ENCODE data around the gene PCDH10.
A peak's percentile ranks its signal among the peaks of the same experiment; 100 is the strongest.

The PCDH10 gene

DNA sequence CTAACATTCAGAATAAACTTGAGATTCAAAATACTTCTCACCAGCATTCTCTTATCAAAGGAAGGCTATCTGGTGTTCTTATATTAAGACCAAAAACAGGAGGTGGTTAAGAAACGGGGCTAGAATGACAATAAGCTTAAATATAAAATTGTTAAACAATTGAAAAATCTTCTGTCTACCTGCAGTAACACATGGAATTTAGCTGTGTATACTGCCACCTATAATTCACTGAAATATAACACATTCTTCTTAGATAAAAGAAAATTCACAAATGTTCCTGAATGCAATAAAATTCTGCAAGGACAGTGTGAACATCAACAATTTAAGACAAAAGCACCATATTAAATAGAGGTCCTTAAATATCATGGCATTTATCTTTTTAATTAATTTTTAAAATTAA lies 11.5 kb upstream of the PCDH10 start:
- Histone ChIP-seq H3K4me1 (ENCODE audit: insufficient read depth, low read length) (peaks cover 1% of the 10 kb centered on the region), H3K27me3 (ENCODE audit: insufficient read depth, low read length) (no peaks in the 10 kb centered on the region), H3K4me3 (ENCODE audit: low read length) (no peak overlapping the region), H3K27ac (ENCODE audit: low read length) (no peak overlapping the region), H3K9me3 (ENCODE audit: insufficient read depth, low read depth, low read length) (no peaks in the 10 kb centered on the region), H3K9ac (ENCODE audit: low read depth, low read length) (no peak overlapping the region), H3K36me3 (ENCODE audit: insufficient read depth, low read depth, low read length) (no peaks in the 10 kb centered on the region)

DNA sequence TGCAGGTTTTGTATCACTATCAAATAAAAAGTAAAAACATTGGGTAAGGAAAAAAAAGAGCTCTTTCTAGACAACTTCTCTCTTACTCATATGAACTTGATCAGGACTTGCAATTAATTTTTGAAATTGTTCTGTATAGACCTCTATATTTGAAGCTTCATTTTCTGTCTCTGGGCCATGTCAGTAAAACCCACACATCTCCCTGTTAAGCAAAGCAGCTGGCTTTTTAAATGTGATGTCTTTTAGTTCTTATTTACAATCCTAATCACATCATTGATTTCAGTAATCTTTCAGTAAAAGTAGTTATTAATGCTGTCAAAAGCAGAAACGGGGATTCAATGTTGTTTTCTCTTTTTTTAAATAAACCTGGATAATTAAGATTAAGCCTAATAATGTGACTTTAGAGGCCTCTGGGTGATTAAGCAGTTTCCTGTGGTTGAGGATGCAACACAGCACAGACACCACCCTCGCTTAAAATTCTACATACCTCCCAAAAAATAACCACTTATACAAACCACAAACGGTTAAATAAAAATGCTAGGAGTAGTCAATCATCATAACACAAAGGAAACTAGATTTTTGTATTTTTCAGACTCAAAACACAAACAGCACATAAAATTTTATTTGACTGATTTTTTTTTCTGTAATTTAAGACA lies 5.2 kb upstream of the PCDH10 start:
- Histone ChIP-seq H3K9me3 (ENCODE audit: insufficient read depth, low read depth, low read length) (no peaks in the 10 kb centered on the region), H3K9ac (ENCODE audit: low read depth, low read length) (no peak overlapping the region), H3K4me1 (ENCODE audit: insufficient read depth, low read length) (peaks cover 14% of the 10 kb centered on the region; the same call in 1 of the 2 replicates), H3K27ac (ENCODE audit: low read length) (no peak overlapping the region), H3K27me3 (ENCODE audit: insufficient read depth, low read length) (peaks cover 40% of the 10 kb centered on the region), H3K4me3 (ENCODE audit: low read length) (no peak overlapping the region), H3K36me3 (ENCODE audit: insufficient read depth, low read depth, low read length) (no peaks in the 10 kb centered on the region)

DNA sequence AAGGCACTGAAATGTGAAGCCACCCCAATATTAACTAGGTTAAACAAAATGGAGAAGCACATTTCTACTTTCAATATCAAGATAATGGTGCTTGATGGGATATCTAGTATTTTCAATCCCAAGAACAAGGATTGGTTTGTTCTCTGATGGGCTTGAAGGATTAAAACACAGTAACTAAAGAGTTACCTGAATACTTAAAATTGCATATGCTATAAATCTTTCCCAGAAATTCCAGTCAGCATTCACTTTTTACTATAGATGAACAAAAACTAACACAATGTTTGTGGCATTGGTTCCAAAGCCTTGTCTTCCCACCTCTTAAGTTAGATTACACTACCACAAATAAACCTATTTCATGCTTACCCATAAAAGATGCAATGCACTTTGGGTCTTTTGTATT lies 3.9 kb upstream of the PCDH10 start:
- H3K9me3 ChIP-seq (ENCODE audit: insufficient read depth, low read depth, low read length), result no peaks in the 10 kb centered on the region; the same call in 1 of the 2 replicates
- H3K36me3 ChIP-seq (ENCODE audit: insufficient read depth, low read depth, low read length), result no peaks in the 10 kb centered on the region
- peaks cover 53% of the 10 kb centered on the region for H3K27me3 ChIP-seq (ENCODE audit: insufficient read depth, low read length)
- H3K9ac ChIP-seq (ENCODE audit: low read depth, low read length), result no peak overlapping the region
- H3K4me1 ChIP-seq (ENCODE audit: insufficient read depth, low read length), result peaks cover 23% of the 10 kb centered on the region; the same call in 1 of the 2 replicates
- no peak overlapping the region for H3K4me3 ChIP-seq (ENCODE audit: low read length)
- H3K27ac ChIP-seq (ENCODE audit: low read length), result no peak overlapping the region

DNA sequence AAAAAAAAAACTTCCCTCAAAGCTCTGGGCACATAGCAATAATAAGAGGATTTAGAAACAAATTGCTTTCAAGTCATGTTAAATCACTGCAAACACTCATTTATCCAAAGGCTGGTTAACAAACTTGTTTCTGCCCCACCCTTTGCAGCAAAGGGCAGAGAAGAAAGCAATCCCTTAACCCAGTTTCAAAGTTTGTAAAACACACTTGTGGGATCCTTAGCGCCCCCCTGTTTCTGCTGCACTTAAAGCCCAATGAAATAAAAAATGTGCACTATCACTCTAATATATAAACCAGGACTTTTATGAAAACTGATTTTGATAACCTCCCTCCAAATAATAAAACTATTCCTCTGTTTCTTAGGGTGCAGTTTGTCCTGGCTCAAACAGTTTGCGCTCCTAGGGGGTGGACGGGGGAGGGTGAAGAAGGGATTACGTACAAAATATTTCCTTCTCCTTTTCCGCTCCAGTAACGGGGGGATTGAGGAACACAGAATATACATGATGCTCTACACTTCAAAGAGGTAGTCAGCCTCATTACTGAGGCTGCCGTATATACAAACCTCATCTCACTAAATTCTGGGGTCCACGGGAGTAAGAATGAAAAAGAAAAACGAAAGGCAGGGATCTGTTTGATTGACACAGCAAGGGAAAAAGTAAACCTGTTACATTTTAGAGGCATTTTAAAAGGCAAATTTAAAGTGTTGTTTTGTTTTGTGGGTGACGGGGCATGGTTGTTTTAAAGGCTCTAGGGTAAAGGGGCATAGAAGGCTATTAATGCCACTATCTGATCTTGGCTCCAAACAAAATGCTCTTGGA lies 3.1 kb upstream of the PCDH10 start:
- H3K9me3 ChIP-seq (ENCODE audit: insufficient read depth, low read depth, low read length), result no peaks in the 10 kb centered on the region; the same call in 1 of the 2 replicates
- H3K36me3 ChIP-seq (ENCODE audit: insufficient read depth, low read depth, low read length), result no peaks in the 10 kb centered on the region
- H3K27ac ChIP-seq (ENCODE audit: low read length), result no peak overlapping the region
- H3K9ac ChIP-seq (ENCODE audit: low read depth, low read length), result peak overlapping the region; percentile 63; the same call in 1 of the 2 replicates
- peaks cover 60% of the 10 kb centered on the region for H3K27me3 ChIP-seq (ENCODE audit: insufficient read depth, low read length)
- peaks cover 23% of the 10 kb centered on the region; the same call in 1 of the 2 replicates for H3K4me1 ChIP-seq (ENCODE audit: insufficient read depth, low read length)
- peak overlapping the region; percentile 80 for H3K4me3 ChIP-seq (ENCODE audit: low read length)

DNA sequence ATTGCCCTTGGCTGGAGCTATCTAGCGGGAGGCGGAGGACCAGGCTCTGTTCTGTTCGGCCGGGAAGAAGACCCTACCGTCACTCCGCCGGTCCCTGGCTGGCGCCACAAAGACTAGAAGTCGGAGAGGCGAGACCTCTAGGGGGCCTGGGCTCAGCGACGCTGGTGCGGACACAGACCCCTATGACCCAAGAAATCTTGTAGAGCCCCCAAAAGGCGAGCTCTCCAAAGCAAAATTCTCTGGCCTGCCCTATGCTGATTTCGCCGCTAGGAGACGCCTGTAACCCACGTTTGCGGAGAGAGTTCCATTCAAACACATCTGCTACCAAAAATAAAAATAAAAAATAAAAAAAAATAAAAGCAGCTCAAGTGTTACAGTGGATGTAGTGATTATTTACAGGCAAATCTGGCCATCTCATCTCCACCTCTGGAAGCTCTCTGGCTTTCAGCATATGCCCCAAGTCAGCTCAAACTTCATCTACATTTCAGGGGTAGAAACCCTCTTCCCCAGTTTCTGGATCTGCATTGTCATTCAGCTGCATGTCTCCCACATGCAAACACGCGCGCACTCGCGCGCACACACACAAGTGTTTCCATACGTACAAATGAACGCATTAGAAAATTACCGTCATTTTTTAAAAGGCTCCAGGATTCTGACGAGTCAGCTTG lies 2.4 kb upstream of the PCDH10 start:
- H3K36me3 ChIP-seq (ENCODE audit: insufficient read depth, low read depth, low read length), result no peaks in the 10 kb centered on the region
- no peak overlapping the region for H3K27ac ChIP-seq (ENCODE audit: low read length)
- peaks cover 68% of the 10 kb centered on the region for H3K27me3 ChIP-seq (ENCODE audit: insufficient read depth, low read length)
- peaks cover 23% of the 10 kb centered on the region; the same call in 1 of the 2 replicates for H3K4me1 ChIP-seq (ENCODE audit: insufficient read depth, low read length)
- H3K4me3 ChIP-seq (ENCODE audit: low read length), result peak overlapping the region; percentile 80
- H3K9ac ChIP-seq (ENCODE audit: low read depth, low read length), result peak overlapping the region; percentile 63; the same call in 1 of the 2 replicates
- H3K9me3 ChIP-seq (ENCODE audit: insufficient read depth, low read depth, low read length), result no peaks in the 10 kb centered on the region; the same call in 1 of the 2 replicates

DNA sequence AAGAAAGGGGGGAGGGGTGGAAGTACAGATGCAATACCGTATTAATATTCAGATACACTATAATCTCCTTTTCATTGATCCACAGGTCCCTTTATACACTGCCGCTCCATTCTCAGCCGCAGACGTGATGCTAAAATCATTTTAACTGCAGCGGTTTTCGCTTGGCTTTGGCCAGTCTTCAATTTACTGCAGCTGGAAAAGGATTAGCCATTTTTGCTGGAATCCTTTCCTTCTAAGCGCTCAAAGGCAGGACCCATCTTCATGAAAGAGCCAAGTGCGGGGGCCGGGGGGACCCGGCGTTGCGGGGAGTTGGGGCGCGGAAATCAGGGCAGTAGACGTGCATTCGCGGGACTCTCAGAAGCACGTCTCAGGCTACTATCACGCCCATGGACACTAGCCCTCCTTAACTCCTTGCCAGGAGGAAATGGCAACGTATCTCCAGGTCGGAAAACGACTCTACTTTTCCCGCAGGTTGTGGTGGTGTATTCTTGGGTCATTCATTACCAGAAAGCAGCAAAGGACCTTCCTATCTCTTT lies 1.7 kb upstream of the PCDH10 start:
- no peaks in the 10 kb centered on the region; the same call in 1 of the 2 replicates for H3K9me3 ChIP-seq (ENCODE audit: insufficient read depth, low read depth, low read length)
- H3K4me1 ChIP-seq (ENCODE audit: insufficient read depth, low read length), result peaks cover 23% of the 10 kb centered on the region; the same call in 1 of the 2 replicates
- H3K9ac ChIP-seq (ENCODE audit: low read depth, low read length), result peak overlapping the region; percentile 52; the same call in 1 of the 2 replicates
- no peaks in the 10 kb centered on the region for H3K36me3 ChIP-seq (ENCODE audit: insufficient read depth, low read depth, low read length)
- H3K27ac ChIP-seq (ENCODE audit: low read length), result no peak overlapping the region
- peak overlapping the region; percentile 80 for H3K4me3 ChIP-seq (ENCODE audit: low read length)
- H3K27me3 ChIP-seq (ENCODE audit: insufficient read depth, low read length), result peaks cover 74% of the 10 kb centered on the region

DNA sequence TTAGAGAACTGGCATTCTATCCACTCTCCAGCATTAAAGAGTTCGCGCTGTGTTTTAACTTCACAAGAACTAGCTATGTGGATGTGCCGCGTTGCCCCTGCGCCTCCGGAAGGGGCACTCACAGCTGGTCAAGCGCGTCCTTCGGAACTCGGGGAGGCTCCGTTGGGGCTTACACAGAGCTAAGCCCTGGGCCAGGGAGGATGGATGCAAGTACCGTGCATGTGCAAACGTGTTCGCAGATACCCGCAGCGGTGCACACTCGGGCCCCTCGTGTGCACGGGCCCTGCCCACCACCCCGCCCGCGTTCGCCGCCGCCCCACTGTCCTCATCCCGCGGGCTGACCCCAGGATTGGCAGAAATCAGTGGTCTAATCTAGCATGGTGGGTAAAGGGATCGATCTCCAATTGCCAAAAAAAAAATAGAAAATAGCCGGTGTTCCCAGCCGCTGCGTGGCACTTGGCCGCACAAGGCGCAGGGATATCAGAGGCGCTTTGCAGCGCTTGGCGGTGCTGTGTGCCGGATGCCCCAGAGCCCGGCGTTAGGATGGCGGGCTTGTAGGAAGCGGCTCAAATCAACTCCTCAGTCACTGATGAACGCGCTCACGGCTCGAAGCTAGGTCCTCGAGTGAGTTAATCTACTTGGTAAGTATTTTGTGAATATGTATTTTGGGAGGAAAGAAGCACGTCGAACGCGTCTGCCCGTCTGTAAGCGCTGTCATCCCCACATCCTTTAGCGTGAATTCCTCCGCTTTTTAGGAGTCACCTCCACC lies 989 bp upstream of the PCDH10 start:
- no peaks in the 10 kb centered on the region for H3K36me3 ChIP-seq (ENCODE audit: insufficient read depth, low read depth, low read length)
- H3K27me3 ChIP-seq (ENCODE audit: insufficient read depth, low read length), result peaks cover 82% of the 10 kb centered on the region
- H3K9ac ChIP-seq (ENCODE audit: low read depth, low read length), result no peak overlapping the region
- no peaks in the 10 kb centered on the region; the same call in 1 of the 2 replicates for H3K9me3 ChIP-seq (ENCODE audit: insufficient read depth, low read depth, low read length)
- H3K4me3 ChIP-seq (ENCODE audit: low read length), result peak overlapping the region; percentile 80
- H3K4me1 ChIP-seq (ENCODE audit: insufficient read depth, low read length), result peaks cover 29% of the 10 kb centered on the region; the same call in 1 of the 2 replicates
- no peak overlapping the region for H3K27ac ChIP-seq (ENCODE audit: low read length)

DNA sequence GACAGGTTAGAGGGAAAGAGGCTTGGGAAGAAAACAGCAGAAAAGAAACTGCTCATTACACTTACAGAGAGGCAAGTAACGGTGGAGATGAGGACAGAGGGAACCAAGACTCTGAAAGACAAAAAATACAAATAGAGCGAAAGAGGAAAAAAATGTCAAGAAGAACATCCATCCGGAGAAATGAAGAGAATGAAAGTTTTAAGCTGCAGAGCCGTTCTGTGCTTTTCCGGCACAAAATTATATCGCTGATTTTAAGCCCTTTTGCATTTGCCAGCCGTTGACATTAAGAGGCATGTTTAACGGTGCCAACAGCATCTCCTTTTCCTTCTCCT lies 236 bp downstream of the PCDH10 start:
- no peaks in the 10 kb centered on the region for H3K36me3 ChIP-seq (ENCODE audit: insufficient read depth, low read depth, low read length)
- peaks cover 38% of the 10 kb centered on the region for H3K4me1 ChIP-seq (ENCODE audit: insufficient read depth, low read length)
- peaks cover 93% of the 10 kb centered on the region for H3K27me3 ChIP-seq (ENCODE audit: insufficient read depth, low read length)
- H3K9me3 ChIP-seq (ENCODE audit: insufficient read depth, low read depth, low read length), result no peaks in the 10 kb centered on the region; the same call in 1 of the 2 replicates
- no peak overlapping the region for H3K9ac ChIP-seq (ENCODE audit: low read depth, low read length)
- peak overlapping the region; percentile 80 for H3K4me3 ChIP-seq (ENCODE audit: low read length)
- H3K27ac ChIP-seq (ENCODE audit: low read length), result no peak overlapping the region

DNA sequence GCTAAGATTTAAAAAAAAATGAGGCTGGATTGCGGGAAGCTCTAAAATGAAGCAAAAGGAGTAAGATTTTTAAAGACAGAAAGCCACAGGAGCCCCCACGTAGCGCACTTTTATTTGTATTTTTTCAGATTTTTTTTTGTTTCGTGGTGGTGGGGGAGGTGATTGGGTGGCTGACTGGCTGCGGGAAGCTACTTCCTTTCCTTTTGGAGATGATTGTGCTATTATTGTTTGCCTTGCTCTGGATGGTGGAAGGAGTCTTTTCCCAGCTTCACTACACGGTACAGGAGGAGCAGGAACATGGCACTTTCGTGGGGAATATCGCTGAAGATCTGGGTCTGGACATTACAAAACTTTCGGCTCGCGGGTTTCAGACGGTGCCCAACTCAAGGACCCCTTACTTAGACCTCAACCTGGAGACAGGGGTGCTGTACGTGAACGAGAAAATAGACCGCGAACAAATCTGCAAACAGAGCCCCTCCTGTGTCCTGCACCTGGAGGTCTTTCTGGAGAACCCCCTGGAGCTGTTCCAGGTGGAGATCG lies 908 bp downstream of the PCDH10 start:
- H3K27me3 ChIP-seq (ENCODE audit: insufficient read depth, low read length), result peaks cover 92% of the 10 kb centered on the region
- peak overlapping the region; percentile 80 for H3K4me3 ChIP-seq (ENCODE audit: low read length)
- H3K27ac ChIP-seq (ENCODE audit: low read length), result no peak overlapping the region
- H3K36me3 ChIP-seq (ENCODE audit: insufficient read depth, low read depth, low read length), result no peaks in the 10 kb centered on the region
- no peaks in the 10 kb centered on the region; the same call in 1 of the 2 replicates for H3K9me3 ChIP-seq (ENCODE audit: insufficient read depth, low read depth, low read length)
- peaks cover 41% of the 10 kb centered on the region for H3K4me1 ChIP-seq (ENCODE audit: insufficient read depth, low read length)
- no peak overlapping the region for H3K9ac ChIP-seq (ENCODE audit: low read depth, low read length)

DNA sequence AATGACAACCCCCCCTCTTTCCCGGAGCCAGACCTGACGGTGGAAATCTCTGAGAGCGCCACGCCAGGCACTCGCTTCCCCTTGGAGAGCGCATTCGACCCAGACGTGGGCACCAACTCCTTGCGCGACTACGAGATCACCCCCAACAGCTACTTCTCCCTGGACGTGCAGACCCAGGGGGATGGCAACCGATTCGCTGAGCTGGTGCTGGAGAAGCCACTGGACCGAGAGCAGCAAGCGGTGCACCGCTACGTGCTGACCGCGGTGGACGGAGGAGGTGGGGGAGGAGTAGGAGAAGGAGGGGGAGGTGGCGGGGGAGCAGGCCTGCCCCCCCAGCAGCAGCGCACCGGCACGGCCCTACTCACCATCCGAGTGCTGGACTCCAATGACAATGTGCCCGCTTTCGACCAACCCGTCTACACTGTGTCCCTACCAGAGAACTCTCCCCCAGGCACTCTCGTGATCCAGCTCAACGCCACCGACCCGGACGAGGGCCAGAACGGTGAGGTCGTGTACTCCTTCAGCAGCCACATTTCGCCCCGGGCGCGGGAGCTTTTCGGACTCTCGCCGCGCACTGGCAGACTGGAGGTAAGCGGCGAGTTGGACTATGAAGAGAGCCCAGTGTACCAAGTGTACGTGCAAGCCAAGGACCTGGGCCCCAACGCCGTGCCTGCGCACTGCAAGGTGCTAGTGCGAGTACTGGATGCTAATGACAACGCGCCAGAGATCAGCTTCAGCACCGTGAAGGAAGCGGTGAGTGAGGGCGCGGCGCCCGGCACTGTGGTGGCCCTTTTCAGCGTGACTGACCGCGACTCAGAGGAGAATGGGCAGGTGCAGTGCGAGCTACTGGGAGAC lies 1.6 kb downstream of the PCDH10 start:
- Histone ChIP-seq H3K4me3 (ENCODE audit: low read length) (peak overlapping the region; percentile 80), H3K9me3 (ENCODE audit: insufficient read depth, low read depth, low read length) (no peaks in the 10 kb centered on the region; the same call in 1 of the 2 replicates), H3K36me3 (ENCODE audit: insufficient read depth, low read depth, low read length) (no peaks in the 10 kb centered on the region), H3K27ac (ENCODE audit: low read length) (no peak overlapping the region), H3K27me3 (ENCODE audit: insufficient read depth, low read length) (peaks cover 85% of the 10 kb centered on the region), H3K4me1 (ENCODE audit: insufficient read depth, low read length) (peaks cover 41% of the 10 kb centered on the region), H3K9ac (ENCODE audit: low read depth, low read length) (no peak overlapping the region)

Measured in iPS-20b (cell line).